ENCODE results near the gene SEPTIN12.
A peak's percentile ranks its signal among the peaks of the same experiment; 100 is the strongest.
"Not testable (repeated sequence)": the region's sequence is repeated elsewhere in the genome, so short reads cannot be mapped to it uniquely, and the experiment has no call there.

The SEPTIN12 gene

DNA sequence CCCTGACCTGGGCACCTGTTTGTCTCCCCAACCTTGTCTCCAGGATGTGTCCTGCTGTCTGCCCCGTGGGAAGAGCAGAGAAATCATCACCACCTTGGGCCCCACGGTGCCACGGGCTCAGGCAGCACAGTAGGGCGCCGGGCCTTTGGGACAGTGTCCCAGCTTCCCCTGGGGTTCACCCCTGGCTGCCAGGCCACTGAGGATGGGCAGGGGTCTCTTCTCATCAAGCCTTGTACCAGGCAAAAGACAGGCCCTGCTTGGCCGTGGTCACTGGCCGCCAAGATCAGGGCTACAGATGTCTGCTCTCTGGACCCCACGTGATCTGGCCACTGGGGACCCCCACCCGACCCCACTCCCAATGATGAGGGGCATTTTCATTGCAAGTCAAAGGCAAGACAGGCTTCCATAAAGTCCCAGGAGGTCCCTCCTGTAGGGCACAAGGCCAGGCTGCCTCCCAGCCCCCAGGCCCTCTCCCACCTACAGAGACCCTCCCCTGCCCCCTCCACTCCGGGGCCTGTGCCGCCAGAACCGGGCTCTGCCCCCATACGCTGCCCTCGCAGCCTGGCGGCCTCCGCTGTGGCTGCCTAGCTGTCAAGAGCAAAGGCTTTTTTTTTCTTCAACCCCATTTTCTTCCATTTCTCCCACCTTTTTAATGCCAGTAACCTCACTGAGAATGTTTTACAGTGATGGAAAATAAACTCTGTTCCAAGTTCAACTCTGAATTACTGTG is 39.3 kb downstream of the SEPTIN12 start:
- no peaks in the 10 kb centered on the region for H3K27me3 ChIP-seq (ENCODE audit: low read depth, low read length)
- no peak overlapping the region for H3K4me3 ChIP-seq (ENCODE audit: low read depth in 1 of 2, low read length in 2 of 2)
- peaks cover 0 to 13% of the 10 kb centered on the region in 2 donors for H3K4me1 ChIP-seq (ENCODE audit: control insufficient read depth in 1 of 2, insufficient read depth in 2 of 2, low read length in 2 of 2)
- no peak overlapping the region for H3K27ac ChIP-seq (ENCODE audit: low read length)
- no peaks in the 10 kb centered on the region for H3K9me3 ChIP-seq (ENCODE audit: control insufficient read depth in 1 of 2, low read length in 2 of 2)
- H3K36me3 ChIP-seq (ENCODE audit: control insufficient read depth in 1 of 2, insufficient read depth in 2 of 2, low read length in 2 of 2) = peaks cover 11 to 34% of the 10 kb centered on the region in 2 donors

DNA sequence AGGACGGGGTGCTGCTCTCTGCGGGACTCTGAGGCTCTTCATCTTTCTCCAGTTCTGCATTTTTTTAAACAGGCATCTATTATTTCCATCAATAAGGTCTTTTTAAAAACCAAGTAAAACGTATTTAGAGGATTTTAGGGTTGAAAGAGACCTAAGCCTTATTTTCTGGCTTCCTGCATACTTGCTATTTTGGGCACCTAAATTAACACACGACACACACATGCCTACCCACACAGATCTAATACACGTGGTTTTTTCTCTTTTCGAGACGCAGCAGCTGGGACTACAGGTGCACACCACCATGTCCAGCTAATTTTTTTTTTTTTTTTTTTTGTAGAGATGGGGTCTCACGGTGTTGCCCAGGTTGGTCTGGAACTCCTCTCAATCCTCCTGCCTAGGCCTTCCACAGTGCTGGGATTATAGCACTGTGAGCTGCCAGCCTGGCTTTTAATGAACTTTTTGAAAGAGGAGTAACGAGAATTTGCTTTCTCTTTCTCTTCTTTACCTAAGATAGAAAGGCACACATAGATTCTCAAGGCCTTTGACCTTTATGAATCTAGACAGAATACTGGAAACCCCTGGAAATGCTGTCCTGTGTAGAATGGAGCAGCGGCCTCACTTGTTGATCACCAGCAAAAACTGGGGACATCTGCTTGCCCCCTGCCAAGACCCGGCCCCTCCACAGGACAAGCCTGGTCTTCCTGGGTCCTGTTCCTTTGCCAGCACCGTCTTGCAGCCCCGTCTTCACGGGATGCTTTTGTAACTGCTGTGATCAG is 40.1 kb downstream of the SEPTIN12 start:
- Histone ChIP-seq H3K36me3 (ENCODE audit: control insufficient read depth in 1 of 2, insufficient read depth in 2 of 2, low read length in 2 of 2) (peaks cover 11 to 27% of the 10 kb centered on the region in 2 donors), H3K4me3 (ENCODE audit: low read depth in 1 of 2, low read length in 2 of 2) (no peak overlapping the region), H3K9me3 (ENCODE audit: control insufficient read depth in 1 of 2, low read length in 2 of 2) (no peaks in the 10 kb centered on the region), H3K27me3 (ENCODE audit: low read depth, low read length) (no peaks in the 10 kb centered on the region), H3K27ac (ENCODE audit: low read length) (no peak overlapping the region), H3K4me1 (ENCODE audit: control insufficient read depth in 1 of 2, insufficient read depth in 2 of 2, low read length in 2 of 2) (peaks cover 0 to 18% of the 10 kb centered on the region in 2 donors)

DNA sequence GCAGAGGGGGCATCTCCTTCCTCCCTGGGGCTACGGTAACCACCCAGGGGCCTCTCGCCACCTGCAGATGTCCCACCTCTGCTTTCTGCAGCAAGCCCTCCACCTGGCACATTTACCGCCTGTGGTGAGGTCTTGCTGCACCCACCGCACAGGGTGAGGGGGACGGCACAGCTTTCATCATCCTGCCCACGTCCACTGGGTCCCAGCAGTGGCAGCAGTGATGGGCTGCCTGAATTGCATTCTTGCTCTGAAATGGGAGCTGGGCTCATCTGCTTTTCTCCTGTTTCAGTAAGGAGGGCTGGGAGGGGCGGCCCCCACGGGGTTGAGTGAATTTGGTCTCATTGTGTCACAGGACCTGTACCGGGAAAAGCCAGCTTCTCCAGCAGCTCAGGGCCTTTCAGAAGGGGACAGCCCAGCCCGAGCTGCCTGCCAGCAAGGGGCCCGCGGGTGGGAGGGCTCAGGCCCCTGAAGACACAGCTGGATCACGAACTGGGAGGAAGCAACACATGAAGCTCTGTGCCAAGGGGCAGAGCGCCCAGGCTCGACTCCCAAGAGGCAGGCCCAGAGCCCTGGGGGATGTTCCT is 41.1 kb downstream of the SEPTIN12 start:
- Histone ChIP-seq H3K27ac (ENCODE audit: low read length) (no peak overlapping the region), H3K27me3 (ENCODE audit: low read depth, low read length) (no peaks in the 10 kb centered on the region), H3K9me3 (ENCODE audit: control insufficient read depth in 1 of 2, low read length in 2 of 2) (no peaks in the 10 kb centered on the region), H3K36me3 (ENCODE audit: control insufficient read depth in 1 of 2, insufficient read depth in 2 of 2, low read length in 2 of 2) (peaks cover 9 to 17% of the 10 kb centered on the region in 2 donors), H3K4me3 (ENCODE audit: low read depth in 1 of 2, low read length in 2 of 2) (no peak overlapping the region), H3K4me1 (ENCODE audit: control insufficient read depth in 1 of 2, insufficient read depth in 2 of 2, low read length in 2 of 2) (peaks cover 0 to 22% of the 10 kb centered on the region in 2 donors)

DNA sequence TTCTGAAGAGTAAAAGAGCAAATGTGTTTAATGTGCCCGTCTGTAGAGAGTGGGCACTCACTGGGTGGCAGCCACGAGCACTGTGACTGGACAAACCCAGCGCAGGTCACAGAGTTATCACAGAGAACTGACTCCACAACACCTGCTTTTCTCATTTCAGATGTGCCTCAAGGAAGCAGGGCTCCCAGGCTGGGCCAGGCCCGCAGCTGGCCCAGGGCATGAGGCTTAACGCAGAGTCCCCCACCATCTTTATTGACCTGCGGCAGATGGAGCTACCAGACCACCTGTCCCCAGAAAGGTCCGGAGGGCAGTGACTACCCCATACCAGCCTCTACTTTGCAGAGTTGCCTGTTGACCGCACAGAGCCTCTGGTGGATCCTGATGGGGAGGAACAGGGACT is 41.9 kb downstream of the SEPTIN12 start:
- Histone ChIP-seq H3K9me3 (ENCODE audit: control insufficient read depth in 1 of 2, low read length in 2 of 2) (no peaks in the 10 kb centered on the region), H3K4me1 (ENCODE audit: control insufficient read depth in 1 of 2, insufficient read depth in 2 of 2, low read length in 2 of 2) (peaks cover 0 to 22% of the 10 kb centered on the region in 2 donors), H3K36me3 (ENCODE audit: control insufficient read depth in 1 of 2, insufficient read depth in 2 of 2, low read length in 2 of 2) (peaks cover 5 to 8% of the 10 kb centered on the region in 2 donors), H3K27me3 (ENCODE audit: low read depth, low read length) (no peaks in the 10 kb centered on the region), H3K27ac (ENCODE audit: low read length) (no peak overlapping the region), H3K4me3 (ENCODE audit: low read depth in 1 of 2, low read length in 2 of 2) (no peak overlapping the region)

DNA sequence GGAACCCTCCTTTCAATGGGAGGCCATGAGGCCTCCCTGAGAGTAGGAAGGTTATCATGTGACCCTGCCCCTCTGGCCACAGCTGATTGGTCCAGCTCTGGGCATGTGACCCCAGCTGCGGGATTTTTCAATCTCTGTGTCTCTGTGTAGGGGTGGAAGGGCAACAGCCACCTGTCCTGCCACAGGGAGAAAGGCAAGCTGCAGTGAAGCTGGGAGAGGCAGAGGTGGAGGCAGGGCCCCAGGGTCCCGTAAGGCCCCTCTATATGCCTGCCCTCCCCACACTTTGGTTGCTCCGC is 42.9 kb downstream of the SEPTIN12 start:
- peaks cover 0 to 22% of the 10 kb centered on the region in 2 donors for H3K4me1 ChIP-seq (ENCODE audit: control insufficient read depth in 1 of 2, insufficient read depth in 2 of 2, low read length in 2 of 2)

DNA sequence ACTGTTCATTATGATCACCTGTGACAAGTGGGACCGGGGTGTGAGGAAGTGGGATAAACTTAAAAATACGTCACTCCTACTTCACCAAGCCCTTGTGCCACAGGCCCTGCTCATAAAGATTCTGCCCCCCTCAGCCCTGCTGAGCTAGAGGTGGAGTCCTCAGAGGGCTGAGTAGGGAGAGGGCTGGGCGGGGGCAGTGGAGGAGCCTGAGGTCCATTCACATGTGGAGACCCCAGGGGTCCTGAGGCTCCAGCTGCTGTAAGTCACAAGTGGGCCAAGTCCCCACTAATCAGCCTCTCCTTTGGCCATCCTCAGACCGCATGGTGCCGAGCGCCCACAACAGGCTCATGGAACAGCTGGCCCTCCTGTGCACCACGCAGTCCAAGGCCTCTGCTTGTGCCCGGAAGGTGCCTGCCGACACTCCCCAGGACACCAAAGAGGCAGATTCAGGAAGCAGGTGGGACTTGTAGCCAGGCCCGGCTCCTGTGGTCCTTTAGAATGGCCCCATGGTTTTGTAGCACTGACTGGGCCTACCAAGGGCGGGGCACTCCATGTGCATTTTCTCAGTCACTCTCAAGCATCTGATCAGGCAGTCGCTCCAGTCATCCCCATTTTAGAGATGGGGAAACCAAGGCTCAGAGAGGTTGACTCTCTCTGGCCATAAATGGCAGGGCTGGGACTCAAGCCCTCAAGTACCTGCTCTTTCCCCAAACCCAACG is 43.4 kb downstream of the SEPTIN12 start:
- Histone ChIP-seq H3K36me3 (ENCODE audit: control insufficient read depth in 1 of 2, insufficient read depth in 2 of 2, low read length in 2 of 2) (no peaks in the 10 kb centered on the region), H3K27ac (ENCODE audit: low read length) (no peak overlapping the region), H3K27me3 (ENCODE audit: low read depth, low read length) (no peaks in the 10 kb centered on the region), H3K4me1 (ENCODE audit: control insufficient read depth in 1 of 2, insufficient read depth in 2 of 2, low read length in 2 of 2) (peaks cover 0 to 22% of the 10 kb centered on the region in 2 donors), H3K4me3 (ENCODE audit: low read depth in 1 of 2, low read length in 2 of 2) (no peak overlapping the region), H3K9me3 (ENCODE audit: control insufficient read depth in 1 of 2, low read length in 2 of 2) (no peaks in the 10 kb centered on the region)

More for the DNA sequence above, 42.9 kb downstream of the SEPTIN12 start:
- H3K27ac ChIP-seq (ENCODE audit: low read length) = no peak overlapping the region
- H3K36me3 ChIP-seq (ENCODE audit: control insufficient read depth in 1 of 2, insufficient read depth in 2 of 2, low read length in 2 of 2) = no peaks in the 10 kb centered on the region
- no peaks in the 10 kb centered on the region for H3K9me3 ChIP-seq (ENCODE audit: control insufficient read depth in 1 of 2, low read length in 2 of 2)
- H3K27me3 ChIP-seq (ENCODE audit: low read depth, low read length) = no peaks in the 10 kb centered on the region
- no peak overlapping the region for H3K4me3 ChIP-seq (ENCODE audit: low read depth in 1 of 2, low read length in 2 of 2)

DNA sequence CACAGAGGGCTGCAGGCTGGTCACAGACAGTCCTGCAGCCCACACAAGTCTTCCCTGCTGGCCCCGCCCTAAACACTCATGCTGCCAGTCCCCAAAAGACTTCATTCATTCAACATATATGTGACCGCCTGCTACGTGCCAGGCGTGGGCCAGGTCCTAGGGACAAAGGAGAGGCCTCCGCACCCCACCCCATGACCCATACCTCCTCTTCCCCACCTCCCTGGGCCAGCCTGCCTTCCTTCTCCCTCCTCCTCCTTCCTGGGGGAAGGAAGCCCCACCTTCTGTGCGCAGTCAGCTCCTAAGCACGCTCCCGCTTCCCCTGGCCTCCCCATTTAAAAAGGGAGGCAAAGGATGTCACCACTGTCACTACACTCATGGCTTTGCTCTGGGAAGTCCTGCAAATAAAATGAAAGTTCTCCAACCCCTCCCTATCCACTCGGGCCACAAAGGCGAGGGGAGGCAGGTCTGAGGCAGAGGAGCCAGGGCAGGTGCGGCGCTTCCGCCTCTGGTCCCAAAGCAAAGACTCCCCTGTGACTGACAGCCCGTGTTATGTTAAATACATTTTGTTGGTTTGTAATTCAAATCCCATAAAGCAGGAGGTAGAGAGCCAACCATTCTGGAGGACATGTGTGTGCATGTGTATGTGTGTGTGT is 44.8 kb downstream of the SEPTIN12 start:
- Histone ChIP-seq H3K4me3 (ENCODE audit: low read depth in 1 of 2, low read length in 2 of 2) (peak overlapping the region; percentile 40 to 45), H3K9me3 (ENCODE audit: control insufficient read depth in 1 of 2, low read length in 2 of 2) (no peaks in the 10 kb centered on the region), H3K27ac (ENCODE audit: low read length) (no peak overlapping the region)

DNA sequence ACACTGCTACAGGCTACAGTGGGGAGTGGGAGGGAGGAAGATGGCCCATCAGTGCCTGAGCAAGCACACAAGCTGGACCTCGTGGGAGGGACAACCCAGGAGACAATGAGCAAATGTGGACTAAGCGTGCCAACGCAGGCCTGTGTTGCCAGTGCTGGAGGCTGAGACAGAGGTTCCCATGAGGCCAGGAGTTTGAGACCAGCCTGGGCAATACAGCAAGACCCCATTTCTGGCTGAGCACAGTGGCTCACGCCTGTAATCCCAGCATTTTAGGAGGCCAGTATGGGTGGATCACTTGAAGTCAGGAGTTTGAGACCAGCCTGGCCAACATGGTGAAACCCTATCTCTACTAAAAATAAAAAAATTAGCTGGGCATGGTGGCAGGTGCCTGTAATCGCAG is 49.8 kb downstream of the SEPTIN12 start:
- H3K36me3 ChIP-seq (ENCODE audit: control insufficient read depth in 1 of 2, insufficient read depth in 2 of 2, low read length in 2 of 2); H3K4me3 ChIP-seq (ENCODE audit: low read depth in 1 of 2, low read length in 2 of 2); H3K27me3 ChIP-seq (ENCODE audit: low read depth, low read length); H3K9me3 ChIP-seq (ENCODE audit: control insufficient read depth in 1 of 2, low read length in 2 of 2); H3K27ac ChIP-seq (ENCODE audit: low read length): not testable (repeated sequence)
- H3K4me1 ChIP-seq (ENCODE audit: control insufficient read depth in 1 of 2, insufficient read depth in 2 of 2, low read length in 2 of 2) = peaks cover 0 to 20% of the 10 kb centered on the region in 2 donors

More for the DNA sequence above, 44.8 kb downstream of the SEPTIN12 start:
- Histone ChIP-seq H3K4me1 (ENCODE audit: control insufficient read depth in 1 of 2, insufficient read depth in 2 of 2, low read length in 2 of 2) (peaks cover 0 to 22% of the 10 kb centered on the region in 2 donors), H3K36me3 (ENCODE audit: control insufficient read depth in 1 of 2, insufficient read depth in 2 of 2, low read length in 2 of 2) (no peaks in the 10 kb centered on the region), H3K27me3 (ENCODE audit: low read depth, low read length) (no peaks in the 10 kb centered on the region)

DNA sequence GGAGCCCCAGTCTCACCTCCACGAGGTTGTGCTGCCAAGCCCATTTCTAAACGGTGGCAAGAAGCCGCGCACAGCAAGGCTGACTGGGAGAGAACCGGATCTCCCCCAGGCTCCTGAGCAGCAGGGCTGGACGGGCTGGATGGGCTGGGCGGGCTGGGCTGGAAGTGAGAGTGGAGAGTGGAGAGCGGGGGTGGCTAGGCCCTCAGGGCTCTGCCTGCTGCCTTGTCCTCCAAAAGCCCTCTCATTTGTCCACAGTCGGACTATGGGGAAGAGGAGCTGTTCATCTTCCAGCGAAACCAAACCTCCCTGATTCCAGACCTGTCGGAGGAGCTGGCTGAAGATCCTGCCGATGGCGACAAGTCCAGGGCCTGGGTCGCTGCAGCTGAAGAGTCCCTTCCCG is 50.6 kb downstream of the SEPTIN12 start:
- Histone ChIP-seq H3K4me3 (ENCODE audit: low read depth in 1 of 2, low read length in 2 of 2) (no peak overlapping the region), H3K27me3 (ENCODE audit: low read depth, low read length) (no peaks in the 10 kb centered on the region), H3K36me3 (ENCODE audit: control insufficient read depth in 1 of 2, insufficient read depth in 2 of 2, low read length in 2 of 2) (peaks cover 0 to 3% of the 10 kb centered on the region in 2 donors), H3K9me3 (ENCODE audit: control insufficient read depth in 1 of 2, low read length in 2 of 2) (no peaks in the 10 kb centered on the region), H3K27ac (ENCODE audit: low read length) (no peak overlapping the region), H3K4me1 (ENCODE audit: control insufficient read depth in 1 of 2, insufficient read depth in 2 of 2, low read length in 2 of 2) (peaks cover 0 to 16% of the 10 kb centered on the region in 2 donors)

DNA sequence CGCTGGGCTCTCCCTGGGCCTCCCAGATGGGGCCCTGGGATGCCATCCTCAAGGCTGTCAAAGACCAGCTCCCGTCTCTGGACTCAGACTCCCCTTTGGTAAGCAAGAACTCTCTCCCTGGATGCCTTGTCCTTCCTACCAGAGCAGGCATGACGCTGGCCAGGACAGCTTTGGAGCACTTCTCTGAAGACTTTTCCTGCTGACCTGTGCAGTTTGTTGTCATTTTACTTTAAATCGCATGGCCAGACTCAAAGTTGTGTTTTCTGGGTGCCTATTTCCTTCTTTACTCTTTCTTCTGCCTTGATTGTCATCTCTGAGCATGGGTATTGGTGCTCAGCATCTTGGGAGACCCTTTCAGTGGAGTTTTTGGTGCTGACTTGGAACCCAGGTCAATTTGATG is 51.6 kb downstream of the SEPTIN12 start:
- no peaks in the 10 kb centered on the region for H3K9me3 ChIP-seq (ENCODE audit: control insufficient read depth in 1 of 2, low read length in 2 of 2)
- H3K36me3 ChIP-seq (ENCODE audit: control insufficient read depth in 1 of 2, insufficient read depth in 2 of 2, low read length in 2 of 2) = peaks cover 0 to 3% of the 10 kb centered on the region in 2 donors
- peaks cover 0 to 16% of the 10 kb centered on the region in 2 donors for H3K4me1 ChIP-seq (ENCODE audit: control insufficient read depth in 1 of 2, insufficient read depth in 2 of 2, low read length in 2 of 2)
- no peak overlapping the region for H3K4me3 ChIP-seq (ENCODE audit: low read depth in 1 of 2, low read length in 2 of 2)
- no peaks in the 10 kb centered on the region for H3K27me3 ChIP-seq (ENCODE audit: low read depth, low read length)
- no peak overlapping the region for H3K27ac ChIP-seq (ENCODE audit: low read length)

Measured in muscle layer of duodenum (tissue), 2 donors.